ENCODE results near the gene CASQ2.

The CASQ2 gene

DNA sequence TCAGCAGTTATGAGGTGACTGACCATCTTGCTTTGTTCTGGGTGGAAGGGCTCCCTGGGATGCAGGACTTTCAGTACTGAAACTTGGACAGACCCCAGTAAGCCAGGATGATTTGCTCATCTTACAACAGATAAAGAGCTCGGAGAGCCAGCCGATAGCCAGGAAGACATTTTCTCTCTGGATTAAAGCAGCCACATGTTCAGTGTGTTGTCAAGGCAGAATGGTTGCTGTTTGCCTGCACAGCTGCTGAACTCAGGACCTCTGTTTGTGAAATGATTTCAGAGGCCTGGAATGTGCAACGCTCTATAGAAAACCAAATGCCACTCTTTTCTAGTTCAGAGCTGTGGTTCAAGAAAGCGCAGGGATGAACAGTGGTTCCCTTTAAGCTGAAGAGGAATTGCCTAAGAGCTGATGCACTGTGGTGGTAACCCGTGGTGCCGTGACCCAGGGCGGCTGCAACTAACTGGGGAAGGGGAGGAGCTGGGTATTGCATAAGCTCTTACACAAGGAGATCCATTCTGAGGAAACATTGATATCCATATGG, 40.7 kb downstream of the CASQ2 start:
- ChIA-PET CTCF (no interaction called here), POLR2A (ENCODE audit: low non-redundant PET) (no interaction called here)
- DNase-seq (ENCODE audit: low spot score): no peak
- TF ChIP-seq, protein P1, sequence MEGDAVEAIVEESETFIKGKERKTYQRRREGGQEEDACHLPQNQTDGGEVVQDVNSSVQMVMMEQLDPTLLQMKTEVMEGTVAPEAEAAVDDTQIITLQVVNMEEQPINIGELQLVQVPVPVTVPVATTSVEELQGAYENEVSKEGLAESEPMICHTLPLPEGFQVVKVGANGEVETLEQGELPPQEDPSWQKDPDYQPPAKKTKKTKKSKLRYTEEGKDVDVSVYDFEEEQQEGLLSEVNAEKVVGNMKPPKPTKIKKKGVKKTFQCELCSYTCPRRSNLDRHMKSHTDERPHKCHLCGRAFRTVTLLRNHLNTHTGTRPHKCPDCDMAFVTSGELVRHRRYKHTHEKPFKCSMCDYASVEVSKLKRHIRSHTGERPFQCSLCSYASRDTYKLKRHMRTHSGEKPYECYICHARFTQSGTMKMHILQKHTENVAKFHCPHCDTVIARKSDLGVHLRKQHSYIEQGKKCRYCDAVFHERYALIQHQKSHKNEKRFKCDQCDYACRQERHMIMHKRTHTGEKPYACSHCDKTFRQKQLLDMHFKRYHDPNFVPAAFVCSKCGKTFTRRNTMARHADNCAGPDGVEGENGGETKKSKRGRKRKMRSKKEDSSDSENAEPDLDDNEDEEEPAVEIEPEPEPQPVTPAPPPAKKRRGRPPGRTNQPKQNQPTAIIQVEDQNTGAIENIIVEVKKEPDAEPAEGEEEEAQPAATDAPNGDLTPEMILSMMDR (conservative IDR thresholded peaks at IDR 0.05; ENCODE audit: low read depth): no peak
- no peak overlapping the region for H3K27ac ChIP-seq

DNA sequence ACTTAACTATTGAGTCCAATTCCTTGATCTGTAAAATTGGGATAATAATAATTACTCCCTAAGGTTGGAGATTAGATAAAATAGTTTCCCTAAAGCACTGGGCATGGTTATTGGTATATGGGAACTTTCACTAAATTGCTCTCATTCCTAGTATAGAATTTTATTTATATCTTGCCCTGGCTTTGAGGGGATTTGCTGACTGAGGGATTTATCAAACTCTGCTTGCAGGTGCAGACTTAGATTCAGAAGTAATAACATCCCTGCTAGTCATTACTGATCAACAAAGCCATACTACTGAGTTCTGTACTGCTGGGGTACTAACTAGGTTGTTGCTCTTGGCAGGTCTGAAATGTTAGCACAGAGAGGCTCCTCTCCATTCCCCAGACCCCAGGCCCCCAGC, 41.9 kb downstream of the CASQ2 start:
- CTCF ChIA-PET: interaction anchor here (1.2 kb wide), 1 partner anchor 20 kb away, joined by 3 read pairs; no protein-coding TSS in a partner anchor
- no peak overlapping the region for H3K27ac ChIP-seq
- POLR2A ChIA-PET (ENCODE audit: low non-redundant PET): no interaction called here
- DNase-seq (ENCODE audit: low spot score): no peak
- TF ChIP-seq, protein P1 (conservative IDR thresholded peaks at IDR 0.05; ENCODE audit: low read depth): no peak

DNA sequence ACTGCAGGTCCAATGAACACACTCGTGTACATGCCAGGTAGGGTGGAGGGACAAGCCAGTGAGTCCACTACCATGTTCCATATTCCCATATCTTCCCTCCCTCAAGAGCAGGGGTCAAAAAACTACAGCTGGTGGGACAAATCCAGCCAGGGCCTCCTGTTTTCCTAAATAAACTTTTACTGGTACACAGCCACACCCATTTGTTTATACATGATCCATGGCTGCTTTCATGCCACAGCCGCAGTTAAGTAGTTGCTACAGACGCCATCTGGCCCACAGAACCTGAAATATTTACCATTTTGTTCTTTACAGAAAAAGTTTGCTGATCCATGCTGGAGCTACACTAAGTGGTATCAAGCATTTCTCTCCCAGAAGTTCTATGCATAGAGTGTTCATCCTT, 42.4 kb downstream of the CASQ2 start:
- no peak overlapping the region for H3K27ac ChIP-seq
- TF ChIP-seq, protein P1 (conservative IDR thresholded peaks at IDR 0.05; ENCODE audit: low read depth): no peak
- no peak for DNase-seq (ENCODE audit: low spot score)
- ChIA-PET CTCF (interaction anchor here (1.2 kb wide), 1 partner anchor 19 kb away, joined by 3 read pairs; no protein-coding TSS in a partner anchor), POLR2A (ENCODE audit: low non-redundant PET) (no interaction called here)

DNA sequence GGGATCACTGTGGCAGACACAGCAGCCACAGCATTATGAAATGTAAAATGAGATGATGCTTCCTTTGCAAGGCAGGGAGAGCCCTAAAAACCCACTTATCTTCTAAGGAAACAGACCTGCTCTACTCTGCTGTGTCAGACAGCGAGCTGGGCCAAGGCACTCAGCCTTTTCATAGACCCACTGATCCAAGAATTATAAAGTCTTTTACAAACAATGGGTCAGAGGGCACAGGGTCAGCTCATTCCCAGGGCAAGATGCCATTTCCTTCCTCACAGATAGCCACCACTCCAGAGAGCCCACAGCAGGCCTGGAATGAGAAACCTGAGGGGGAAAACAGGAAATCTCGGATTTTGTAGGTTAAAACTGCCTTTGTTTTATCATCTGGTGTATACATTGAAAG, 42.9 kb downstream of the CASQ2 start:
- POLR2A ChIA-PET (ENCODE audit: low non-redundant PET): no interaction called here
- CTCF ChIA-PET: interaction anchor here (1.2 kb wide), 2 partner anchors 19 to 40 kb away, joined by 3 read pairs; no protein-coding TSS in a partner anchor
- DNase-seq (ENCODE audit: low spot score): no peak

DNA sequence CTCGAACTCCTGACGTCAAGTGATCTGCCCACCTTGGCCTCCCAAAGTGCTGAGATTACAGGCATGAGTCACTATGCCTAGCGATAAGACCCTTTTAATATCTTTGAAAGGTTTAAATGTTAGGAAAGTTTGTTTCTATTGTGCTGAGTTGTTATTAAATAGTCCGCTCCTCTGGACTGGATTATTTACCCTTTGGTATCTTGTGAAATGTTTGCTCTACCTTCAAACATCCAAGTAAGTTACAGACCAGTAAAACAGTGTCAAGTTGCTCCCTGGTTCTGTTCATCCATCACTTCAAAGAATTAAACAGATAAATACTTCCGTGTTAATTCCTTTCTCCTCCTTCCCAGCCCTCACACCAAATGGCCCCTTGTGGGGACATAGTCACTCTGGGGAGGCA, 44.8 kb downstream of the CASQ2 start:
- ChIA-PET POLR2A (ENCODE audit: low non-redundant PET) (no interaction called here), CTCF (no interaction called here)
- TF ChIP-seq, protein P1 (conservative IDR thresholded peaks at IDR 0.05; ENCODE audit: low read depth): no peak

More for the DNA sequence above, 42.9 kb downstream of the CASQ2 start:
- TF ChIP-seq, protein P1 (conservative IDR thresholded peaks at IDR 0.05; ENCODE audit: low read depth): no peak
- H3K27ac ChIP-seq: no peak overlapping the region

DNA sequence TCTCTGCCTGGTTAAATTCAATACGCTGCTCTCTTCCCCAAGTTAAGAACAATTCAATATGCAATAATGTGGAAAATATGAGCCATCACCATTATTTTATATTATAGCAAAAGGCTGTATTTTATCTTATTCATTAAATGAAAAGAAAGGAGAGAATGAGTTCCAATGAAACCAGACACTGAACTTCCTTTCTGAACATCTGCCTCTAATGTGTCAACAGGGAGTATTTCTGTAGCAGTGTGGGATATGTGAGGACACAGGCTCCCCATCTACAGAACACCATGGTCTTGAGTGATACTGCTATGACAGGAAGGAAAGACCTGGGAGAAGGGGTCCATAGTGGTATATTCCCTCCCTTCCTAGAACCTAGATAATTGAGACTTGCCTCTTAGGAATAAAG, 46.3 kb downstream of the CASQ2 start:
- ChIA-PET CTCF (no interaction called here), POLR2A (ENCODE audit: low non-redundant PET) (no interaction called here)
- TF ChIP-seq, protein P1 (conservative IDR thresholded peaks at IDR 0.05; ENCODE audit: low read depth): no peak
- H3K27ac ChIP-seq: no peak overlapping the region
- DNase-seq (ENCODE audit: low spot score): no peak

More for the DNA sequence above, 44.8 kb downstream of the CASQ2 start:
- DNase-seq (ENCODE audit: low spot score): no peak
- H3K27ac ChIP-seq: no peak overlapping the region
